K562 (cell line): ENCODE measurements around the gene DIPK1A. TPM values are rescaled to one million over a fixed set of nuclear protein-coding genes. Genes with fewer than 3 reads are reported as not detected.

Source experiments
- ARID2 ChIP-seq: fragments of 450-650 bp; IDR thresholded peaks from 2 replicates; pipeline ENCODE4 v1.6.1; 2017; ENCODE audit warnings: antibody characterized with exemption, mild to moderate bottlenecking
- CTCF ChIP-seq, 3 experiments: IDR thresholded peaks in 2 of 3; conservative IDR thresholded peaks in 1 of 3; 2 replicates each; pipeline ENCODE4 v1.5.1; 2011 to 2012; ENCODE audit warnings: low read length in 3 of 3, mild to moderate bottlenecking in 3 of 3, control low read depth in 2 of 3, improper control_type of control experiment in 1 of 3, inconsistent platforms in 1 of 3, low read depth in 1 of 3, mixed read lengths in 1 of 3, moderate library complexity in 1 of 3; ENCODE audit not compliant: insufficient read depth in 2 of 3
- DLX4 ChIP-seq: fragments of 250-450 bp; sonication (Bioruptor Pico); IDR thresholded peaks from 2 replicates; pipeline ENCODE4 v1.6.1; 2021; ENCODE audit warnings: mild to moderate bottlenecking
- EGR1 ChIP-seq: fragments of 450-650 bp; conservative IDR thresholded peaks from 2 replicates; pipeline ENCODE4 v1.6.1; 2017; ENCODE audit warnings: mild to moderate bottlenecking
- FOXP4 ChIP-seq: sonication (generic); formaldehyde crosslinking; IDR thresholded peaks from 2 replicates; pipeline ENCODE4 v1.8.0; 2022; ENCODE audit warnings: mild to moderate bottlenecking, missing genetic modification reagents, borderline replicate concordance
- MTA1 ChIP-seq: fragments of 450-650 bp; IDR thresholded peaks from 2 replicates; pipeline ENCODE4 v1.6.1; 2017; ENCODE audit warnings: borderline replicate concordance
- NFRKB ChIP-seq: fragments of 450-650 bp; IDR thresholded peaks from 2 replicates; pipeline ENCODE4 v1.6.1; 2016; ENCODE audit warnings: low read depth
- RERE ChIP-seq: sonication (generic); formaldehyde crosslinking; IDR thresholded peaks from 2 replicates; pipeline ENCODE4 v1.8.0; 2023; ENCODE audit warnings: missing genetic modification reagents, mild to moderate bottlenecking, borderline replicate concordance
- SIRT6 ChIP-seq: IDR thresholded peaks from one replicate; pipeline ENCODE4 v1.6.1; 2012; ENCODE audit warnings: low read depth, mild to moderate bottlenecking, control low read depth, inconsistent platforms, low read length, moderate library complexity
- SRSF7 ChIP-seq: fragments of 200-400 bp; formaldehyde crosslinking; optimal IDR thresholded peaks from 2 replicates; pipeline ENCODE3; 2017; ENCODE audit warnings: mild to moderate bottlenecking, low read depth, low read length
- TCF15 ChIP-seq: fragments of 250-450 bp; sonication (Bioruptor Pico); IDR thresholded peaks from 2 replicates; pipeline ENCODE4 v1.8.0; 2022; ENCODE audit warnings: moderate library complexity, mild to moderate bottlenecking, inconsistent platforms
- TFE3 ChIP-seq: fragments of 450-650 bp; formaldehyde crosslinking; IDR thresholded peaks from 2 replicates; pipeline ENCODE4 v1.4.0; 2020; ENCODE audit warnings: mild to moderate bottlenecking, mixed read lengths
- ZNF253 ChIP-seq: fragments of 250-450 bp; sonication (Bioruptor Pico); conservative IDR thresholded peaks from 2 replicates; pipeline ENCODE4 v1.6.1; 2021; ENCODE audit warnings: mild to moderate bottlenecking
- ZNF324 ChIP-seq: fragments of 250-450 bp; sonication (Bioruptor Pico); IDR thresholded peaks from 2 replicates; pipeline ENCODE4 v1.4.0; 2020; ENCODE audit warnings: mild to moderate bottlenecking
- ZNF79 ChIP-seq: fragments of 250-450 bp; sonication (Bioruptor Pico); IDR thresholded peaks from 2 replicates; pipeline ENCODE4 v1.4.0; 2020; ENCODE audit warnings: low read depth, mild to moderate bottlenecking, moderate library complexity
- polyA plus RNA-seq, 8 experiments: library from polyadenylated mRNA; depleted of rRNA in 4 of 8; stranded (reverse) in 5 of 8; unstranded in 3 of 8; fragments of >200 nt; fragmentation: Nextera tagmentation in 2 of 8; fragmentation: Illumina TruSeq in 1 of 8; extraction: Ambion mirVana in 2 of 8; extraction: Trizol in 1 of 8; gene quantifications; 2 replicates each; pipeline versions ENCODE4 v1.2.1 to v1.2.3, GENCODE V29; 2011 to 2014; ENCODE audit warnings: inconsistent platforms in 1 of 8, missing spikeins in 1 of 8
- total RNA-seq, 7 experiments: library from RNA; depleted of rRNA in 6 of 7; stranded (reverse); fragments of >200 nt in 6 of 7; fragmentation: Illumina TruSeq in 2 of 7; extraction: Trizol in 2 of 7; gene quantifications; 2 replicates each; pipeline versions ENCODE4 v1.2.1 to v1.2.3, GENCODE V29; 2011 to 2021; ENCODE audit warnings: low replicate concordance in 1 of 7

Gene DIPK1A
- total and polyA plus RNA-seq, 9 of the 15 experiments (the other 6 are each of a cell fraction or from before 2014, with no cell fraction given): 0.54 to 2.5 (median 1.3) TPM

GRCh38 chr1:92858564-92859399 is 102.5 kb downstream of the DIPK1A start (continued):
- TF ChIP-seq DLX4 (CRISPR knock-in tag) (no peak), SRSF7 (no peak), ZNF79 (CRISPR knock-in tag) (no peak), ZNF253 (no peak), RERE (CRISPR knock-in tag) (no peak), TCF15 (CRISPR knock-in tag) (no peak), EGR1 (no peak), FOXP4 (CRISPR knock-in tag) (no peak), MTA1 (no peak), NFRKB (no peak), SIRT6 (no peak), CTCF (IDR thresholded peaks at IDR 0.05 in 2 of 3, conservative IDR thresholded peaks at IDR 0.05 in 1 of 3; ENCODE audit: insufficient read depth in 2 of 3, low read depth in 1 of 3, low read length in 3 of 3) (peak; percentile 93 to 99 (median 98)), ZNF324 (no peak), ARID2 (peak; percentile 95), TFE3 (CRISPR knock-in tag) (no peak)
